ENCODE results near the gene KRT6C.
"Not testable (repeated sequence)": the region's sequence is repeated elsewhere in the genome, so short reads cannot be mapped to it uniquely, and the experiment has no call there.

KRT6C gene

GRCh38 chr12:52461693-52462092 is 11.9 kb downstream of the KRT6C start:
- DNase-seq (ENCODE audit: extremely low read depth in 1 of 2, low read depth in 1 of 2): no peak

GRCh38 chr12:52458861-52459260 is 14.7 kb downstream of the KRT6C start:
- no peak for DNase-seq (ENCODE audit: extremely low read depth in 1 of 2, low read depth in 1 of 2)

- no peak for DNase-seq (ENCODE audit: extremely low read depth in 1 of 2, low read depth in 1 of 2)
These were observed 17.8 kb downstream of the KRT6C start for GRCh38 chr12:52455821-52456220.

DNA sequence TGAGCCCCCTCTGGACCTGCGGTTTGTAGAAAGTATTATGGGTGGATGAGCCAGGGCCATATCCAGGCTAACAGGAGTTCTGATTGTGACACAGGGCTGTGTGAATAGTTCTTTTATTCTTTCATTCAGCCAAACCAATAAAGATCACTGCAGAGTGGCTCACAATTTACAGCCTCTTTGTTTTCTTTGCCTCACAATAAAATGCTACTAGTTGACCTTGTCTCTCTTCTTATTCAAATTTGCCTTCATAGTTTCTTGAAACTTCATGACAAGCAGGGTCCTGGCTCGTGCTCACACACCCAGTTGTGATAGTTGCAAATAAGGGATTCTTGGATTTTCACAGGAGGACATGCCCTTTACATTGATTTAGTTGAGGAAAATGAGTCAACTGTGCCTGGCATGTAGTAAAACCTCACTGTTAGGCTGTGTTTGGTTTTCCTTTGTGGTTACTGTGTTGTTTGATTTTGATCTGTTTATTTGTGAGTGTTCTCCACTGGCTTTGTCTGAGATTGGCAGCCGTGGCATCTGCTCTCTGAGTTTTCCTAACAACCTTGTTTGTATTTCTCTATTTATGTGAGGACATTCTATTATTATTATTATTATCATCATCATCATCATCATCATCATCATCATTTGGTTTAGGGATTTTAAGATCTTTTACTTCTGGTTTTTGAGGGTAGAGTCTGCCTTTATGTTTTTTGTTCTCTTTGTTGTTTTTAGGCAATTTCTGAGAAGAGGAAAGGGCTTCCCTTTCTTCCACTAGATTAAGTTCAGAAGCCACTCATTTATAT is 19.0 kb downstream of the KRT6C start:
- no peak for DNase-seq (ENCODE audit: extremely low read depth in 1 of 2, low read depth in 1 of 2)

GRCh38 chr12:52452101-52452500 is 21.5 kb downstream of the KRT6C start, which contains the start of gene KRT6B:
Gene KRT6B, minus strand, starts transcription at chr12:52452146. Its CDS starts 68 bp downstream, at chr12:52452078.
- no peak for DNase-seq (ENCODE audit: extremely low read depth in 1 of 2, low read depth in 1 of 2)

GRCh38 chr12:52448228-52448627 is 25.4 kb downstream of the KRT6C start:
- DNase-seq (ENCODE audit: extremely low read depth in 1 of 2, low read depth in 1 of 2): no peak

DNA sequence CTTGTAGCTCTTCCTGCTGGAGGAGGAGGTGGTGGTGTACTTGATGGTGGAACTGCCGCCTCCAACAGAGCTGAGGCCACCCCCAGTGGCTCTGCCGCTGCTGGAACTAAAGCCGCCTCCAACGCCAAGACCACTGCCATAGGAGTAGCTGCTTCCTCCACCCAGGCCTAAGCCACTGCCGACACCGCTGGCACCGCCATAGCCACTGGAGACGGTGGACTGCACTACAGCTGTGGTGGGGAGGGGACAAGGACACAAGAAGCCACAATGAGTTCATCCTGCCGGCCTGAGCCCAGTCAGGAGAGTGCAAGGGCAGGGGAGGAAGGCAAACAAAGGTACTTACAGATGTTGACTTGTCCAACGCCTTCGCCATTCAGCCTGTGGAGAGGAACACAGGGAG is 26.4 kb downstream of the KRT6C start:
- DNase-seq (ENCODE audit: extremely low read depth in 1 of 2, low read depth in 1 of 2): not testable (repeated sequence)

GRCh38 chr12:52446367-52447045 is 27.1 kb downstream of the KRT6C start:
- no peak for DNase-seq (ENCODE audit: extremely low read depth in 1 of 2, low read depth in 1 of 2)

- DNase-seq (ENCODE audit: extremely low read depth in 1 of 2, low read depth in 1 of 2): no peak
These were observed 27.7 kb downstream of the KRT6C start for GRCh38 chr12:52445876-52446275.

DNA sequence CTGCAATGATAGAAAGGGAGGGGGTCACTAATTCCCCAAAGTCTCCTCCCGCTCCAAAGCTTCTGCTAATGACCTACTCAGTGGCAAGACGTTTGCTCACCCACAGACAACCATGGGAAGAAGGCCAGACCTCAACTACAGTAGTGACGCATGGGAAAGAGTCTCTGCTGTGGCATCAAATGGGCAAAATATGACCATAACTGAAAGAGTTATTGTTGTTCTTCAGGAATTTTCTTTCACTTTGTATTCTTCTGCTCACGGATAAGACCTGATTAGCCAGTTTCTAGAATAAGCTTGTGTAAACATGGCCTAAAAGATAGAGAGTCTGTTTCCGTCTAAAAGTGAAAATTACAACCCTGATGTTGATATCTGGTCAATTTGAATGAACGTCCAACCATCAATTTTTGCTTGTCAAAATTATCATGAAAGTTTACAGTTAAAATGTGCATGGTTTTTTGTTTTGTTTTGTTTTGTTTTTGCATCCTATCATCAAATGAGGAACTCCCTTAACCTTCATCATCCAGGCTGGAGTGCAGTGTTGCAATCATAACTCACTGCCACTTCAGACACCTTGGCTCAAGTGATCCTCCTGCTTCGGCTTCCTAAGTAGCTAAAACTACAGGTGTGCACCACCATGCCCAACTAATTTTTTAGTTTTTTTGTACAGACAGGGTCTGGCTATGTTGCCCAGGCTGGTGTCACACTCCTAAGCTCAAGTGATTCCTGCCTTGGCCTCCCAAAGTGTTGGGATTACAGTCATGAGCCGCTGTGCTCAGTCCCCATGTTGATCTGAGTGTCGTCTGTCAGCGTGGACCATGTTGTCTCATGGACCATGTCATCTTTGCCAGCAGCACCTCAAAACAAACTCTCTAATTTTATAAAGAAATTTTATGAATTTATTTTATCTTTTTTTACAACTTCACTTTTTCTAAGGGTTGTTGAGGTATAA is 28.7 kb downstream of the KRT6C start:
- DNase-seq (ENCODE audit: extremely low read depth in 1 of 2, low read depth in 1 of 2): no peak

DNA sequence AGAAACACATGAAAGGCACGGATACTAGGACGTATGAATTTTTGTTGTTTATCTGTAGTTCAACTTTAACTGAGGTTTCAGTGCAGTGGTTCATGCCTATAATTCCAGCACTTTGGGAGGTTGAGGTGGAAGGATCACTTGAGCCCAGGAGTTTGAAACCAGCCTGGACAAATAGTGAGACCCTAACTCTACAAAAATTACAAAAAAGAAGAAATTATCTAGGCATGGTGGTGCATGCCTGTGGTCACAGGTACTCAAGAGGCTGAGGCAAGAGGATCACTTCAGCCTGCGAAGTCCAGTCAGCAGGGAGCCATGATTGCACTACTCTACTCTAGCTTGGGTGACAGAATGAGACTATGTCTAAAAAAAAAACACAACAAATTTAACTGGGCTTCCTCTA is 29.6 kb downstream of the KRT6C start:
- no peak for DNase-seq (ENCODE audit: extremely low read depth in 1 of 2, low read depth in 1 of 2)

DNA sequence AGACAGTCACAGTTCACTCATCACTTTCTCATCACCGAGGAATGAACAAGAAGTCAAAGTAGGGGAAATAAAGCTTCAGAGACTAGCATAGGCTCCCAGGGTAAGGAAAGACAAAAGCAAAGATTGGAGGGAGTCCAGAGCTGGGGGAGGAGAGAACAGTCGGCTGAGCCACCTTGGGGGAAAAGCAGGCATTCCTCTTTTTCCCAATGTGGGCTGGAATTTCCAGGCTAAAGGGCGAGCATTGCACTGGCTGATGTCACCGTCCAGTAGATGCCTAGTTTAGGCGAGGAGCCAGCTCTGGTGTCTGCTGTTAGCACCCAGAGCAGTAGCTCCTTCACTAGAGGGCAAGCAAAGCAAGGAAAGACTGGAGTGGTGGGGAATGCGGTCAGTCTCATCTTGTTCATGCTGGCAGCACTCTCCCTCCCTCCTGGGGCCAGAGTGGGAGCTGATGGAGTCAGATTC is 31.0 kb downstream of the KRT6C start:
- no peak for DNase-seq (ENCODE audit: extremely low read depth in 1 of 2, low read depth in 1 of 2)

GRCh38 chr12:52441320-52441911 is 32.2 kb downstream of the KRT6C start:
- no peak for DNase-seq (ENCODE audit: extremely low read depth in 1 of 2, low read depth in 1 of 2)

DNA sequence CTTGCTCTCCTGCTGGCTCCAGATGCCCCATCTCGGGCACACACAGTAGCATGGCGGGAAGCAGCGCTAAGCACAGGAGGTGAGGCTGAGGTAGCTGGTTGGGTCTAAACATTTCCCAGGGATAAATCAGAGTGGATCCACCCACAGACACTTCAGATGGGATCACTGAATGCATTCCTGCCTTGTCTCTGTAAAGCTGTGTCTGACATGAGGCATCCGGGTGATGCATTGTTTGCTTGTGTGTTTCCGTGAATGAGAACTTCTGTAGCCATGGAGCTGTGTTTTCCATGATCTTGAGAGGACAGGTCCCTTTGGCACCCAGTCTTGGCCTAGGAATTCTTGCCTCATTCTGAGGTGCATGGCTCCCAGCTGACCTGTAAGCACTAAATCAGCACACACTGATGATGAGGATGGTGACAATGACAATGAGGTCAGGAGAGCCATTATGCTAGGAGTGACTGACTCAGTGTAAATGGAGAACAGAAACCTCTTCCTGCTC is 32.7 kb downstream of the KRT6C start:
- no peak for DNase-seq (ENCODE audit: extremely low read depth in 1 of 2, low read depth in 1 of 2)

DNA sequence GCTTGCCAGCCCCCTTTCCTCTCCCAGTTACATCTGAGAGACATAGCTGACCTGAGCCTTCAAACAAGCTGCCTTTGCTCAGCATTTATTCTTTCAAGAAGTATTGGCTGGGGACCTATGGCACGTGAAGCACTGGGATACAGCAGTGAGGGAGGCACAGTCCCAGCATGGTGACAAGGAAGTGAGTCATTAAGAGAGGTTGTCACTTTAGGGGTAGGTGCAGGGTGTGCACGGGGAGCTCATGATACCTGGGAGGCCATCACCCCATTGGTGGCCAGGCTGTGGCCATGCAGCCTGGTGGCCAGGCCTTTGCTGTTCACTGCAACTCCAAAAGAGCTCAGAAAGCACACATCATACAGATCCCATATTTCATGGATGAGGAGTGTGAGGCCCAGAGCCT is 33.8 kb downstream of the KRT6C start:
- no peak for DNase-seq (ENCODE audit: extremely low read depth in 1 of 2, low read depth in 1 of 2)

- DNase-seq (ENCODE audit: extremely low read depth in 1 of 2, low read depth in 1 of 2): no peak
These were observed 34.2 kb downstream of the KRT6C start for GRCh38 chr12:52439420-52439819.

DNA sequence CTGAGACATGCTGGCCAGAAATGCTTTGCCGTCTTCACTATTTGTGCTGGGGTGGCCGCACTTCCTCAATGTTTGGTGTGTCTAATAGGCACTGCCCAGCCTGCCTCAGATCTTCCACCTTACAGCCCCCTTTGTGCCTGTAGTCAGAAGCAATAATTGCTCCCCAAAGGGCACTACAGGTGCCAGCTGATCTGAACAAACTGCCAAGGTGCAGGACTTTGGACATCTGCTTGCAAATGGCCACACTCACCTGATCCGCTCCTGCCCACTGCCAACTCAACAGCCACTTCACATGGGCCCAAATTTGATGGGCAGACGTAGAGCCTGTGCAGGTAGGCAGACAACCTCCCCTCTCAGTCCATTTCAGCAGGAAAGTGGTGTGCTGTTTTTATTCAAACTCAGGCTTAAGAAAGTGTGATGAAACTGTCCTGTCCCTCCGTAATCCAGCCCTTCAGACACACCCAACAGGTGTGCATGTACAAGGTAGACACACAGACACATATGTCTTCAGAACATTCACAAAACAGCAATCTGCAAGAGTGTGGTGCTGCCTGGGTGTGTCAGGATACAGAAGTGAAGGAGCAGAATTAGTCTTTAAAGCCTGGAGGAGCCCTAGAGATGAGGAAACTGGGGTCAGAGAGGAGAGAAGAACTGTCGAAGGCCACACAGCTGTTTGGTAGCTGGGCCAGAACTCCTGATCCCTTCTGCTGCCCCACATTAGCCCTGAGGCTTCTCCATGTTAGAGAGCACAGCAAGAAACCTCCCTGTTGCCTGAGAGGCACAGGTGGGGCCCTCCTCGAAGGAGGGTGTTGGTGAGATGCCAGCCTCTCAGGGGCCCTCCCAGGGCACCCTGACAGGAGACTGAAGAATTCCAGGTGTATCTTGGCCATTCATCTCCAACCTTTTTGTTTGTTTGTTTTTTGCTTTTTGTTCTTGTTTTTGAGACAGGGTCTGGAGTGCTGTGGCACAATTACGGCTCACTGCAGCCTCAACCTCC is 35.0 kb downstream of the KRT6C start:
- DNase-seq (ENCODE audit: extremely low read depth in 1 of 2, low read depth in 1 of 2): no peak

DNA sequence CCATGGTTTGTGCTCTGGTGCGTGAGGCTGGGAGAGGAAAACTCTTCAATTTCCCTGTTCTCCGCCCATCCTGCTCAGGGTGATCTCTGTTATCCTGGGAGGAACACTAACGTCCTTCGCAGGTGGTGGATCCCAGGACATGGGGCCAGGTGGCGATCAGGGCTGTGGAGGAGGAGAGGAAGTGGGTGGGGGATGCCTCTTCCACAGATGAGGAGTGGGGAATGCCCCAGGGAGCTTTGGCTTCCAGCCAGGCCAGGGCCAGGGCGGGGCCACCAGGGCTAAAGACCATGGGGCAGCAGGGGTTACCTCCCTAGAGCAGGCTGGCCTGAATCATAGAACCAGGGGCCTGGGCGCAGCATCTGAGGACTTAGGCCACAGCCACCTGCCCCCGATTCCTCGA is 36.1 kb downstream of the KRT6C start:
- DNase-seq (ENCODE audit: extremely low read depth in 1 of 2, low read depth in 1 of 2): no peak

DNA sequence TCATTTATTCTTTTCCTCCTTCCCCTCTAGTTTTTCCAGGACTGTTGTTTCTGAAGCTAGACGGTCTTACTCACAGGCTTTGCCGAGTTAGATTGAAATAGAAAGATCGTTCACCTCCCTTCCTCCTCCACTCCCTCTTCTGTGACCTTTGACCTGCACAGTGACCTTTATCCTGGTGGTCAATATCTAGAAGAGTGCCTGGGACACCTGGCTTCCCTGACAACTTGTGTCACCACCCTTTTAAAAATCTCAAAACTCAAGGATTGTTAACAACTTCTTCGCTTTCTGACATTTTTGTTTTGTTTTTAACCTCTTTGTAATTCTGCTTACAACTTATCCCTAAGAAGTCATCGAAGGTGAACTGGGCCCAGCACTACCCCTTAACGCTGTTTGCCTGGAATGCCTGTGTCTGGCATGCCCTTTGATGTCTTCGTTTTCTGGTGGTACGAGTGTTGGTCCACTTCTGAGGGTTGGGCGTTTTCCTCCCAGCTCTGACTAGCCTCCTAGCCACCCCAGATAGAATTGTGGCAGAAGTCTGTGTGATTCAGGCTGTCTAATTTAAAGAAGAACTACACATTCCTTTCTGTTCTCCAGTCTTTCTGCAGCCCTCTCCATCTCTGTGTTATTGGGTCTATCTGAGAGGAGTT is 36.7 kb downstream of the KRT6C start:
- no peak for DNase-seq (ENCODE audit: extremely low read depth in 1 of 2, low read depth in 1 of 2)

Measured in stimulated activated CD8-positive, alpha-beta memory T cell treated with anti-CD3 and anti-CD28 coated beads, Interleukin-7, amount 100 ng/mL, for 48 hours (primary cell).